ENCODE results near the gene CYP27C1.

Gene CYP27C1

DNA sequence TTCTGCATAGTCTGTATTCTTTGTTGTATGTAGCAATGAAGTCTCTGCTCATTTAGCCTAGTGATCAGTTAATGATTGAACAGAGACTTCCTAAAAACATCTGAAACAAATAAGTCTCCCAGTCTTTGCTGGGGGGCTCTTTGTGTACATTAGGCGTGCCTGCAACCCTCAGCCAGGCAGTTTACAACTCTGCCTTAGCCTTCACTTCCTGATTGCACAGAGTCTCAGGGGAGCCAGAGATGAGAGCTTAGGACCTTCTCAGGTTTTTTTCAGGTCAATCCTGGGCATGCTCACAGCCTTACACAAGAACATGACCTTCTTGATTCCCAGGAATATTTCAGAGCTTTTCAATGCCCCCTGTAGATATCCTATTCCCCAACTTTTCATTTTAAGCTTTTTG lies 69.1 kb downstream of the CYP27C1 start:
- no peak for FAIRE-seq

DNA sequence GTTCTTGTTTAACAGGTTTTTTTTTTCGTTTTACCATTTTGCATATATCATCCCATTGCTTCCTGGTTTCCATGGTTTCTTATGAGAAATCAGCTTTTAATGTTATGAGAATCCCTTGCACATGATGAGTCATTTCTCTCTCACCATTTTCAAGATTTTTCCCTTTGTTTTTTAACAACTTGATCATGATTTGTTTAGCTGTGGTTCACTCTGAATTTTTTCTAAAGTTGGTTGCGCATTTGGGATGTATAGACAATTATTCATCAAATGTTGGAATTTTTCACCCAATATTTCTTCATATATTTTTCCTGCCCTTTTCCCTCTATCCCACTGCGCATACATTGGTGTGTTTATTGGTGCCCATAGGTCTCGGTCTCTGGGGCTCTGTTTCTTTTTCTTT lies 70.7 kb downstream of the CYP27C1 start:
- no peak for FAIRE-seq

DNA sequence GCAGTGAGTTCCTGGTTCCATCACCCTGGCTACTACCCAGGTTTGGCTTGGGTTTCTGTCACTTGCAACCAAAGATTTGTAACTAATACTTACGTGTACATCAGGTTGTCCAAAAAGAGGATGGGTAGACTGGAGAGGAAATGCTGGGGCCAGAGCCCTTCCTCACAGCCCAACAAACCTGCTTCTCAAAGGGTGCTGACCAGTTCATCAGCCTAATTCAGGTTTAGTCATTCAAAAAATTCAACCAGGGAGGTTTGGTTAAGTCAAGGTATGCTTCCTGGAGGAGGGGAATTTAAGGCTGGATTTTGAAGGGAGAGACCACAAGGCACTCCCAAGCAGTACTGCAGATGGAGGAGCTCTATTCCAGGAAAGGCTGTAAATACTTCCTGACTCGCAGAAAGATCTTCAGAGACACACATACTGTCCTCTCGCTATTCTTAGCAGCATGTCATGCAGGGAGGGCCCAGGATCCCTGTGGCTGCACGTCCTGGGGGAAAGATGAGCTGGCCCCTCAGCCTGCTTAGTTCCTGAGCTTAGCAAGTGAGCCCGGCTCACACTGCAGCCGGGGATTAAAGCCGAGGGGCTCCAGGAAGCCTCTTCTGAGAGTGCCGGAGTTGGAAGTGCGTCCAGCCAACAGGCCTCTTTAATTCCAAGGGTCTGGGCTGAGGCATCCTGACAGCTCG lies 73.1 kb downstream of the CYP27C1 start:
- no peak for FAIRE-seq

DNA sequence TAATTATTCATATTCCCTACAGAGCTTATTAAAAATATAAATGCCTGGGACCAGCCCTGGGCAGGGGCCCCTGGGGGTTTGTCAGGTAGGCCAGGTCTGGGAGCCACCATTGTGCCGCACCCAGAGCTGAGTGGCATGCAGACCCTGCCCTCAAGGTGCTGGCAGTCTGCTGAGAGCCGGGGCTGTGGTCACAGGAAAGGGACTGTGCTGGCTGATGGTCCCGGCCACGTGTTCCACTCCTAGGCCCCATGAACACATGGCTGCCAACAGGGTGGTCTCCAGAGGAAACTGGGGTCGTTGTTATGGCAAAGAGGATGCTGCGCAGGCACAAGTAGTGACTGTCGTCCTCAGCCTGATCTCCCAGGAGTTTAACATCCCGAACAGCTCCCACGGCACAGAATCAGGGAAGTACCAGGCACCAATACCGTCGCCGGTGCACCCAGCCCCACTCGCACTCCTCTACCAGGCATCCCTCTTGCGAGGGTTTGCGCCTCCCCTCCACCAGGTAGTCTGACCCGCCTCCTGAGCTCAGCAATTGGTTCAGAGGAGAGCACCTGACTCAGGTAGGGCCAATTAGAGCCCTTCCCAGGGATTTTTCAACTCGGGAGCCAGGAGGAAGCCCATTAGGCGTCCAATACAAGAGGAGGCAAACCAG lies 73.9 kb downstream of the CYP27C1 start:
- no peak for FAIRE-seq

DNA sequence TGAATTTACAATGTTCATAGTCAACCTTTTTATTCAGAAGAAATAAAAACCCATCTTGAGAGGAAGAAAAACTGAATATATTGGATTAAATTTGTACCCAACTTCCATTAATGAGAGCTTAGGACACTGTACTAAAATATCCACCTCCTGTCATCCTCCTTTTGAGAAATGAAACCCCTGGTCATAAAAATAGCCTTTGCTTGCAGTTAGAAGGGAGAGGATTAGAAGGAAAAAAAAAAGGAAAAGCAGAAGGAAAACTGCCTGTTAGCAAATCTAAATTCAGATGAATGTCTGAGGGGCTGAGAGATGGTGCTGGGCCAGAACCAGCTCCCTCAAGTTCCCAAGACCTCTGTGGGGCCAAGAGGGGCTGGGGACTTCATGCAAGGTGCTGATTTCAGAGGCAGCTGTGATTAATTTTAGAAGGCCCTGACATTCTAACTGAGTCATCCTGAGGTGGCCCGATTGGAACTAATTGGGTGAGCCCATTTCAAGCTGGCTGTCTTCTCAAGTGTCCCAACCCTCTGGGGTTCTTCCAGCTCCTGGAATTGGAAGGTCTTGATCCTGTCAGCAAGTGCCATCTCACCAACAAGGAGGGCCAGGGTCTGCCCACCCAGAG lies 74.7 kb downstream of the CYP27C1 start:
- no peak for FAIRE-seq

DNA sequence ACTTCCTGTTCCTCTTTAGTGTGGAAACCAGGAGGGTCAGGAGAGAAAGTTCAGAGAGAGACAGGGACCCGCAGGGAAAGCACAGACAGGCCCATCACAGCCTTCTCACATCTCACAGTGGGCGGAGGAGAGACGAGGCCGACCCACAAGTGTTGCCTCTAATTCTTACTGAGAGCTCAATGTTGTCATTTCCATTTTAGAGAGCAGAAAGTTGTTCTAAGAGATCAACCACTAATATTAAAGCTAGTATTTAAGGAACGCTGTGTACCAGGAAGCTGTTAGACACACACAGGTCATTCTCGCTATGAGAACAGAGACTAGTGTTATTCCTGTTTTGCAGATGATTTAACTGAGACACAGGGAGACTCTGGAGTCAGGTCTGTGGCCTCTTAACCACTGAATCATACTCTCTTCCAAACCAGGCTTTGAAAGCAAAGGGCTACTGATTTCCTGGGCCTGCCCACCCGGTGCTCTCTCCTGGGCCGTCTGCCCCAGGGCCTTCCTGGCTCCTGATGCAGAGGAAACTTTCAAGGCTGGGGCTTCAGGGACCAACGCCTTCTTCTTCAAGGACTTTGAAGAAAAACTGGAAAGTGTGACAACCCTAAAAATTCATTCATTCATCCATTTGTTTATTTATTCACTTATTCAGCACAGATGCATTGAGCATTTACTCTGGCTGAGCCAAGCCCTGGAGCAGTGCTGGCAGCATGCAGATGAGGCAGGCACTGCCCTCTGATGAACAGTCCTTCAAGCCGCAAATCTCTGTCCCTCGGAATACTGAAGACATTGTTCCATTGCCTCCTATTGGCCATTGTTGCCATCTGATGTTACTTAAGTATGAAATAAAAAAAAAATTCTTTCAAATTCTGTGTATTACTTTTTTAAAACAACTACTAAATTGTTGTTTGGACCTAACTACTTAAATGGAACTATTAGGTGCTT lies 76.0 kb downstream of the CYP27C1 start:
- no peak for FAIRE-seq

DNA sequence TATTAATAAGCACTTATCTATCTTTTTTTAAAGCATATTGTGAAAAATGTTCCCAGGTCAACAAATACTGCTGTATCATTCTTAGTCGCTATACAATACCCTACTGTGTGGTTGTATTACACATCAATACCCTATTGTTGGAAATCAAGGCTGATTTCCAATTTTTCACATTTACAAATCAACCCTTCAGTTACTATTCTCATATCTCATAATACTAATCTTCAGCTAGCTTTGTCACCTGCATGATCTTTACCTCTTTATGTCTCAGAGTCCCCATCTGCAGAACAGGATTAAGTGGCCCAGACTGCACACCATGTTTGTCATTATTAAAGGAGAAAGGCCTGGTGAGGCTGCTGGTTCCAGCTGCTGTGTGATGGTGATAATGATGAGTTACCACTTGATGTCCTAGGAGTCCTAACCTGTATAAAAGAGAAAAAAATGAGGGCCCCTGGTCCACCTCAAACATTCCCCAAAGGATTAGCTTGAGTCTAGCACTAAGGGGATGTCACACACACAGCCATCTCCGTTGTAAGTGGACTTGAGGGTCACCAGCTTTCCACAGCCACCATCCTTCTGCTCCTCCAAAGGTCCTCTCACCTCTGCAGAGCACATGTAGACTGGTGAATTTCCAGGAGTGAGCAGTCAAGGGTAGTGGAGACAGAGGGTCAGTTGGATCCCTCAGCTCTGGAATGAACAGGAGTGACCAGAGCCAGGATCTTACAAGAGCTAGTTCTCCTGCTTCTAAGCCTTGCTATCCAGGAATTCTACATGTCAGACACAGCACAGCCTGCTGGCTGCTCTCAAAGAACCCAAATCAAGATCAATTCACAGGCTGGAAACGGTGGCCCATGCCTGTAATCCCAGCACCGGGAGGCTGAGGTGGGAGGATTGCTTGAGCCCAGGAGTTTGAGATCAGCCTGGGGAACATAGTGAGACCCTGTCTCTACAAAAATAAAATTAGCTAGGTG lies 77.2 kb downstream of the CYP27C1 start:
- FAIRE-seq: no peak

DNA sequence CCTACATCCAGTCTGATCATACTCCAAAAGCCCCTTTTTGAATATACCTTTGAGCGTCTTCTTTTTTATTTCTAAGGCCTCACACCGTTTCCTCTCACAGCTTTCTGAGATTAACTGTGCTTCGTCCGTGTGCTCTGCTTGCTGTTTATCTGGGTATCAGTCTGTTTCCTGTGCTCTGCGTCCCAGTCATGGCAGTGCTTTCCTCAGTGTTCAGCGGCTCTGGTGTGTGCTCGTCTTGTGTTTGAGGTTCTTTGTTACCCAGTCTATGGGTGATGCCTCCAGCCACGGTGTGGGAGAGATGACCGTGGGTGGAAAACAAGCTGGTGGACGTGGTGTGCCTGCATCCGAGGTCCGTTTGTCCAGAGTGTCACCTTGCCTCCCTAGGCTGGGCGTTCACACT lies 79.6 kb downstream of the CYP27C1 start:
- no peak for FAIRE-seq

DNA sequence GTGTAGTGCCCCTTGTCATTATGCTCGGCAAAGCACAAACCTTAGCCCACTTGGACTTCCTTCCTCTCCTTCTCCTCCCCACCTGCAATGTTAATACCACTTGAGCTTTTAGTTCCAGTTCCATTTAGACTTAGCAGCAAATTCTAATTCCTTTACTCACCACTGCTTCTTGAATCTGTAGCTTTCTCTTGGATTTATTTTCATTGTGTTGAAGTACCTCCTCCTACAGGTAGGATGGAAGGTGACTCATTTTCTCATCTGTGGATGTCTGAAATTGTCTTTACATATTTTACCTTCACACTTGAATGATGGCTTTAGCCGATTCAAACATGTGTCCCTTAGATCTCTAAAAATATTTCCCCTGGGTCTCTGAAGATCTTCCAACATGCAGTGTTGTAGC lies 80.3 kb downstream of the CYP27C1 start:
- FAIRE-seq: no peak

DNA sequence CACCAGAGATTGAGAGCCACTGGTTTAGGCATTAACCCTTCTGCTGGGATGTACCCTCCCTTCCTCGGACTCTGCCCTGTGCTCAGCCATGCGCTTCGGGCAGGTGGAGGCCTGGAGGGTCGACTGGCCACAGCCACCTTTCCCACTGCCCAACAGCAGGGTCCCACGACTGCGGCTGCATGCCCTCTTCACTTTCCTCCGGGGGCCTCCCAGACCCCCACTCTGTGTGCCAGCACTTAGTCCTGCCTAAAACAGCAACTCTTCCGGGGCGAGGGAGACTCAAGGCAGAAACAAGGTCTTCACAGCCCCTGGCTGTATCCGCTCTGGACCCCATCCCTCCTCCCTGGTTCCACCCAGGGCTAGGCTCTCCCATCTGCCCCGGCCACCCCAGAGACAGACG lies 81.8 kb downstream of the CYP27C1 start:
- no peak for FAIRE-seq

DNA sequence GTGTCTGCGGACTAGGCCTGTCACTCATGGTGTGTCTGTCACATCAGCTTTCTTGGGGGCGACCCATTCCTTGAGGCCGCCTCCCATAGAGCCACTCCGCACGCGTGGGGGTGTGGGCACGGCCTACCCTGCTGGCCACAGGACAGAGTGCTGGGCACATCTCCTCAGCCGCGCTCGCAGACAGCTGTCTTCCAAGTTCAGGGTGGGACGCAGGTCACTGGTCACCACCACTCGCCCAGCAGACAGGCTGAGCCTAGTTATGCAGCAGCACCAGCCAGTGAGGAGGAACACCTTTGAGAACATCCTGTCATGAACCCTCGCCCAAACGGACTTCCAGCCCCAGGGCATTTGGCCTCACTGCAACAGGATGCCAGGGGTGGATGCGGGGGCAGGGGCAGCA lies 82.4 kb downstream of the CYP27C1 start:
- FAIRE-seq: no peak

DNA sequence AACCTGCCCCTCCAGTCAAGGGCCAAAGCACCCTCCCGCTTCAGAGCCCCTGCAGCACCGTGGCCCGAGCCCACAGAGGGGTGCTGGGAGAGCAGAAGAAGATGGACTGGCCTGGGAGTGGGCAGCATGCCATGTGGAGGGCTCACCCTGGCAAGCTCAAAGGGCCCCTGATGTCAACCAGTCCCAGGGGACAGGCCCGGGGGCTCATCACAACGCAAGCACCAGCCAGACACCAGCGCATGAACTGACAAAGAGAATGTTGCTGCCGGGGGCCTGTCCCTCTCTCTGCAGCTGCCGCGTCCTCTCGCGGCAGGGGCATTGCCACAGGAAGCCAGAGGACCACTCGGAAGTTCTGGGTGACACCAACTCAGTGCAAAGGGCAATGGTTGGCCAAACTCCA lies 82.9 kb downstream of the CYP27C1 start:
- FAIRE-seq: no peak

DNA sequence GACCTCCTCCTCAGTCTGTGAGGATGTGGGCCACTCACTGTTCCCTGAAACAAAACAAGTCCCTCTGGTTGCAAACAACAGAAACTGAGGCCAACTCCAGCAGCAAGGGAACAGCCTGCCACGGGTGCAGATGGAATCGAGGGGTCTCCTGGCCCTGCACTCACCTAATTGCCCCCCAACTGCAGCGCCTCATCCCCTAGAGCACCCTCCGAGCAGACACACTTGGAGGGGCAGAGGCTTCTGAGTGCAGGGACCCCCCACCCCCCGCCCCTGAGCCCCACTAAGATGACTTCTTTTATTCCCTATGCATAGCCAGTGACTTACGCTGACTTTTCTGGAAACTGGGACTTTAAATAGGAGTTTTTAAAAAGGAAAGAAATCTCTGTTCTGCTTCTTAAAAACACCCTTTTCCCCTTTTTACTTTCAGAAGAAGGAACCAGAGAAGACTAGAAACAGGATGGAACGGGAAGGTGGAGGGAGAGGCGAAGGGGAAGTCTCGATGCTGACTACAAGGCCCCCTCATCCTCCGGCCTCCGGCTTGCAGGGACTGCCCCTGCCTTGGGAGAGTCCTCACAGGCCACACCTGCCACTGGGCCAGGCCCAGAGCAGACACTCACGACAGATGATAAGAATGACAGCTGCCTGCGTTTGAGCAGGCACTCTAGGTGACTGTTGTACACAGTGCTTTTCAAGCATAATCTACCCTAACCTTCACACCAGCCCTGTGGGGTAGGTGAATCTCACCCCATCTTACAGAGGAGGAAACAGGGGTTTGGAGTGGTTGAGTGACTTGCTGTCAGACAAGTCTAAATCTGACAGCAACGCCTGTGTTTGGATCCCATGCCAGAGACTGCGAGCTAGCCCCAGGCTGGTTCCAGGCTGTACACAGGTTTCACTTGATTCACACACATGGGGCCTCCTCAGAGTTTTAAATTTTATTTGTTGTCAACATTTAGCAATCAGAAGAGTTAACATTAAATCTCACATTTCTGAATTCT lies 85.0 kb downstream of the CYP27C1 start:
- no peak for FAIRE-seq

DNA sequence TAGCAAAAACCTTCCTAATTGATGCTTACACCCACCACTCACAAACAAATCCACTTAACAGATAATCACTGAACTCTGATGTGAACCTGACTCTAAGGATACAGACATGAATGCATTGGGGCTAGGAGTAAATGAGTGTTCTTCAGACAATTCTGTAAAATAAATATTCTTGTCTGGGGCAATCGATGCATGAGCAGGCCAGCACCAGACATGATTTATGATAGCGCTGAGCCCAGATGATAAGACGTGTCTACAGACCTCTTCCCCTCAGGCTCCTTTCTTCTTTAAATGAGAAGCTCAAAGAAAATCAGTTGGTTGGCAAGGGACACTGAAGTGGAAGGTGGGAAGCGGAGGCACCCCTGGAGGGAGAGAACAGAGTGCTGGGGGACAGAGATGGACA lies 85.9 kb downstream of the CYP27C1 start:
- no peak for FAIRE-seq

Data from colon (tissue), 2 donors.